ENCODE data around the gene TSC22D3.

- TF ChIP-seq CTCF (IDR thresholded peaks at IDR 0.05) = no peak
- TF ChIP-seq POLR2A (IDR thresholded peaks at IDR 0.05) = no peak
- no peak for TF ChIP-seq EP300 (IDR thresholded peaks at IDR 0.05)
- no peak for TF ChIP-seq POLR2AphosphoS5 (IDR thresholded peaks at IDR 0.05)
Observed at GRCh38 chrX:107768051-107768450, 7.5 kb downstream of the TSC22D3 start.

Data from stomach (tissue), 4 donors.